HEK293 (cell line): Measurements from ENCODE around the gene PHPT1.
A peak's percentile ranks its signal among the peaks of the same experiment; 100 is the strongest.

Experiments used
- CTCF ChIA-PET: fragments of 350-600 bp; formaldehyde crosslinking; extraction: SDS; loops from one replicate; lab custom pipeline; 2021; ENCODE audit warnings: antibody characterized with exemption; lab: Yijun Ruan, JAX
- POLR2A ChIA-PET: fragments of 300-600 bp; formaldehyde crosslinking; extraction: SDS; loops from one replicate; lab custom pipeline; 2020; ENCODE audit warnings: antibody characterized with exemption, inconsistent platforms; lab: Yijun Ruan, JAX
- H3K27ac ChIP-seq: fragments of 200-500 bp; sonication (Bioruptor generic); 2 replicates; pipeline ENCODE4 v1.5.1; 2014; ENCODE audit warnings: low read depth, low read length, control low read depth, inconsistent platforms; ENCODE audit errors: extremely low read depth
- H3K36me3 ChIP-seq, 2 experiments: fragments of 200-500 bp in 1 of 2; sonication (Bioruptor generic) in 1 of 2; 1 replicate in 1 of 2; 2 replicates in 1 of 2; pipeline ENCODE4 v1.5.1; 2014 to 2017; ENCODE audit warnings: inconsistent platforms in 2 of 2, low read length in 2 of 2; ENCODE audit not compliant: control insufficient read depth in 2 of 2, insufficient read depth in 1 of 2
- H3K4me1 ChIP-seq: fragments of 200-500 bp; sonication (Bioruptor generic); 2 replicates; pipeline ENCODE4 v1.5.1; 2014; ENCODE audit warnings: mild to moderate bottlenecking, low read length, inconsistent platforms; ENCODE audit not compliant: control insufficient read depth, insufficient read depth
- H3K4me3 ChIP-seq: 2 replicates; pipeline ENCODE4 v1.5.1; 2011; ENCODE audit warnings: low read depth, mild to moderate bottlenecking, control low read depth, low read length, moderate library complexity
- H3K9me3 ChIP-seq: fragments of 200-500 bp; sonication (Bioruptor generic); 2 replicates; pipeline ENCODE4 v1.5.1; 2014; ENCODE audit warnings: low read depth, low read length, inconsistent platforms; ENCODE audit not compliant: control insufficient read depth, insufficient read depth
- BCL11A ChIP-seq: fragments of 450-650 bp; formaldehyde crosslinking; IDR thresholded peaks from 2 replicates; pipeline ENCODE4 v1.5.1; 2016; ENCODE audit warnings: low read depth, missing biosample characterization, missing genetic modification characterization
- EGR2 ChIP-seq: fragments of 450-650 bp; formaldehyde crosslinking; IDR thresholded peaks from 2 replicates; pipeline ENCODE4 v1.5.1; 2016; ENCODE audit warnings: low read depth, missing biosample characterization, missing genetic modification characterization
- GLIS2 ChIP-seq: fragments of 450-650 bp; formaldehyde crosslinking; IDR thresholded peaks from 2 replicates; pipeline ENCODE4 v1.5.1; 2016; ENCODE audit warnings: missing biosample characterization, missing genetic modification characterization
- OVOL3 ChIP-seq: fragments of 450-650 bp; formaldehyde crosslinking; IDR thresholded peaks from 2 replicates; pipeline ENCODE4 v1.5.1; 2016; ENCODE audit warnings: missing biosample characterization, missing genetic modification characterization
- SCRT2 ChIP-seq: fragments of 450-650 bp; formaldehyde crosslinking; IDR thresholded peaks from 2 replicates; pipeline ENCODE4 v1.5.1; 2016; ENCODE audit warnings: missing biosample characterization, missing genetic modification characterization
- SP3 ChIP-seq: fragments of 450-650 bp; formaldehyde crosslinking; IDR thresholded peaks from 2 replicates; pipeline ENCODE4 v1.5.1; 2016; ENCODE audit warnings: missing biosample characterization, missing genetic modification characterization
- SP7 ChIP-seq: fragments of 450-650 bp; formaldehyde crosslinking; IDR thresholded peaks from 2 replicates; pipeline ENCODE4 v1.5.1; 2016; ENCODE audit warnings: missing biosample characterization, missing genetic modification characterization
- YY2 ChIP-seq: fragments of 450-650 bp; formaldehyde crosslinking; IDR thresholded peaks from 2 replicates; pipeline ENCODE4 v1.5.1; 2016; ENCODE audit warnings: missing biosample characterization, missing genetic modification characterization
- ZBTB10 ChIP-seq: fragments of 450-650 bp; formaldehyde crosslinking; IDR thresholded peaks from 2 replicates; pipeline ENCODE4 v1.5.1; 2016; ENCODE audit warnings: missing biosample characterization, missing genetic modification characterization
- ZBTB8A ChIP-seq: fragments of 450-650 bp; formaldehyde crosslinking; IDR thresholded peaks from 2 replicates; pipeline ENCODE4 v1.5.1; 2016; ENCODE audit warnings: missing biosample characterization, missing genetic modification characterization
- ZNF146 ChIP-seq: fragments of 450-650 bp; formaldehyde crosslinking; IDR thresholded peaks from 2 replicates; pipeline ENCODE4 v1.5.1; 2016; ENCODE audit warnings: missing biosample characterization, missing genetic modification characterization
- ZNF16 ChIP-seq: fragments of 450-650 bp; formaldehyde crosslinking; IDR thresholded peaks from 2 replicates; pipeline ENCODE4 v1.5.1; 2016; ENCODE audit warnings: low read depth, missing biosample characterization, missing genetic modification characterization
- ZNF24 ChIP-seq: fragments of 450-650 bp; formaldehyde crosslinking; IDR thresholded peaks from 2 replicates; pipeline ENCODE4 v1.5.1; 2016; ENCODE audit warnings: missing biosample characterization, missing genetic modification characterization
- ZNF426 ChIP-seq: fragments of 450-650 bp; formaldehyde crosslinking; IDR thresholded peaks from 2 replicates; pipeline ENCODE4 v1.5.1; 2017; ENCODE audit warnings: missing biosample characterization, missing genetic modification characterization, mild to moderate bottlenecking, inconsistent platforms, moderate library complexity
- ZNF514 ChIP-seq: fragments of 450-650 bp; formaldehyde crosslinking; IDR thresholded peaks from 2 replicates; pipeline ENCODE4 v1.5.1; 2016; ENCODE audit warnings: missing biosample characterization, missing genetic modification characterization
- ZNF549 ChIP-seq: fragments of 450-650 bp; IDR thresholded peaks from 2 replicates; pipeline ENCODE4 v1.5.1; 2018; ENCODE audit warnings: missing biosample characterization, missing genetic modification characterization, mild to moderate bottlenecking, inconsistent platforms, moderate library complexity
- ZNF560 ChIP-seq: fragments of 450-650 bp; formaldehyde crosslinking; IDR thresholded peaks from 2 replicates; pipeline ENCODE4 v1.5.1; 2017; ENCODE audit warnings: missing biosample characterization, missing genetic modification characterization, borderline replicate concordance
- ZNF664 ChIP-seq: fragments of 450-650 bp; formaldehyde crosslinking; IDR thresholded peaks from 2 replicates; pipeline ENCODE4 v1.5.1; 2016; ENCODE audit warnings: missing biosample characterization, missing genetic modification characterization
- ZNF677 ChIP-seq: fragments of 450-650 bp; IDR thresholded peaks from 2 replicates; pipeline ENCODE4 v1.5.0; 2018; ENCODE audit warnings: missing biosample characterization, mild to moderate bottlenecking, missing genetic modification characterization, moderate library complexity
- TF ChIP-seq, protein P1 (sequence below): fragments of 450-650 bp; formaldehyde crosslinking; IDR thresholded peaks from 2 replicates; pipeline ENCODE4 v1.5.1; 2016; ENCODE audit warnings: missing biosample characterization, missing genetic modification characterization
- TF ChIP-seq, protein P2 (sequence below): fragments of 450-650 bp; formaldehyde crosslinking; IDR thresholded peaks from 2 replicates; pipeline ENCODE4 v1.5.1; 2016; ENCODE audit warnings: missing biosample characterization, missing genetic modification characterization
- TF ChIP-seq, protein P3 (sequence below): fragments of 450-650 bp; formaldehyde crosslinking; IDR thresholded peaks from 2 replicates; pipeline ENCODE4 v1.5.1; 2016; ENCODE audit warnings: missing biosample characterization, missing genetic modification characterization

PHPT1 gene

DNA sequence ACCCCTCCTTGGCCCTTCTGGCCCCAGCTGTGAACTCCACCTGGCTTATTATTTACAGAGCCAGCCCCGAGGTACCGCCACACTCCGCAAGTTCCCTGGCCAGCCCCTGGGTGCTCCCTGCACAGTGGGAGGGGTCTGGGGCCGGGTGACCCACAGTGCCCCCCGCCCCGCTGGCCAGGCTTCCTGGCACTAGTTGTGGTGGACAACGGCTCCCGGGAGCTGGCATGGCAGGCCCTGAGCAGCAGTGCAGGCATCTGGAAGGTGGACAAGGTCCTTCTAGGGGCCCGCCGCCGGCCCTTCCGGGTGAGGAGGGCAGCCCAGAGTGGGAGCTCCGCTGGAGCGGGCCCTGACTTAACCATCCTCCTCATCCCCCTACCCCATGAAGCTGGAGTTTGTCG lies 6.9 kb downstream of the PHPT1 start:
- H3K4me3 ChIP-seq = no peak overlapping the region
- H3K4me1 ChIP-seq = no peaks in the 10 kb centered on the region
- POLR2A ChIA-PET = interaction anchor here (0.6 to 1.3 kb wide), 4 partner anchors 9 to 30 kb away, joined by 3 to 5 read pairs (median 4); partner anchors contain the start of genes EDF1 and TRAF2
- no peaks in the 10 kb centered on the region for H3K9me3 ChIP-seq
- no peak for TF ChIP-seq ZNF677 (tag by site-specific recombination)
- TF ChIP-seq ZNF549 = no peak
- no peak for TF ChIP-seq ZBTB10 (tag by site-specific recombination)
- TF ChIP-seq SP3 = no peak
- no peak for TF ChIP-seq SP7
- no peak for TF ChIP-seq ZNF514 (tag by site-specific recombination)
- no peak for TF ChIP-seq ZNF426 (tag by site-specific recombination)
- no peak for TF ChIP-seq ZNF664 (tag by site-specific recombination)
- no peak for TF ChIP-seq EGR2
- TF ChIP-seq OVOL3 (tag by site-specific recombination) = no peak
- TF ChIP-seq, protein P1, sequence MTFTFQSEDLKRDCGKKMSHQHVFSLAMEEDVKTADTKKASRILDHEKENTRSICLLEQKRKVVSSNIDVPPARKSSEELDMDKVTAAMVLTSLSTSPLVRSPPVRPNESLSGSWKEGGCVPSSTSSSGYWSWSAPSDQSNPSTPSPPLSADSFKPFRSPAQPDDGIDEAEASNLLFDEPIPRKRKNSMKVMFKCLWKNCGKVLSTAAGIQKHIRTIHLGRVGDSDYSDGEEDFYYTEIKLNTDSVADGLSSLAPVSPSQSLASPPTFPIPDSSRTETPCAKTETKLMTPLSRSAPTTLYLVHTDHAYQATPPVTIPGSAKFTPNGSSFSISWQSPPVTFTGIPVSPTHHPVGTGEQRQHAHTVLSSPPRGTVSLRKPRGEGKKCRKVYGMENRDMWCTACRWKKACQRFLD (tag by site-specific recombination) = no peak
- no peak for TF ChIP-seq ZNF146 (tag by site-specific recombination)
- TF ChIP-seq, protein P2, sequence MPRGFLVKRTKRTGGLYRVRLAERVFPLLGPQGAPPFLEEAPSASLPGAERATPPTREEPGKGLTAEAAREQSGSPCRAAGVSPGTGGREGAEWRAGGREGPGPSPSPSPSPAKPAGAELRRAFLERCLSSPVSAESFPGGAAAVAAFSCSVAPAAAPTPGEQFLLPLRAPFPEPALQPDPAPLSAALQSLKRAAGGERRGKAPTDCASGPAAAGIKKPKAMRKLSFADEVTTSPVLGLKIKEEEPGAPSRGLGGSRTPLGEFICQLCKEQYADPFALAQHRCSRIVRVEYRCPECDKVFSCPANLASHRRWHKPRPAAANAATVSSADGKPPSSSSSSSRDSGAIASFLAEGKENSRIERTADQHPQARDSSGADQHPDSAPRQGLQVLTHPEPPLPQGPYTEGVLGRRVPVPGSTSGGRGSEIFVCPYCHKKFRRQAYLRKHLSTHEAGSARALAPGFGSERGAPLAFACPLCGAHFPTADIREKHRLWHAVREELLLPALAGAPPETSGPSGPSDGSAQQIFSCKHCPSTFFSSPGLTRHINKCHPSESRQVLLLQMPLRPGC = no peak
- no peak for TF ChIP-seq ZNF560 (tag by site-specific recombination)
- no peak for TF ChIP-seq YY2 (tag by site-specific recombination)
- no peak for TF ChIP-seq SCRT2 (tag by site-specific recombination)
- no peak for TF ChIP-seq ZNF24 (tag by site-specific recombination)
- no peak for TF ChIP-seq ZBTB8A (tag by site-specific recombination)
- no peak overlapping the region for H3K27ac ChIP-seq
- CTCF ChIA-PET = interaction anchor here (0.5 to 0.7 kb wide), 2 partner anchors 120 to 173 kb away, joined by 4 to 5 read pairs; no protein-coding TSS in a partner anchor
- peaks cover 0 to 43% of the 10 kb centered on the region in 2 experiments; a peak in 1 of 3 replicates for H3K36me3 ChIP-seq

DNA sequence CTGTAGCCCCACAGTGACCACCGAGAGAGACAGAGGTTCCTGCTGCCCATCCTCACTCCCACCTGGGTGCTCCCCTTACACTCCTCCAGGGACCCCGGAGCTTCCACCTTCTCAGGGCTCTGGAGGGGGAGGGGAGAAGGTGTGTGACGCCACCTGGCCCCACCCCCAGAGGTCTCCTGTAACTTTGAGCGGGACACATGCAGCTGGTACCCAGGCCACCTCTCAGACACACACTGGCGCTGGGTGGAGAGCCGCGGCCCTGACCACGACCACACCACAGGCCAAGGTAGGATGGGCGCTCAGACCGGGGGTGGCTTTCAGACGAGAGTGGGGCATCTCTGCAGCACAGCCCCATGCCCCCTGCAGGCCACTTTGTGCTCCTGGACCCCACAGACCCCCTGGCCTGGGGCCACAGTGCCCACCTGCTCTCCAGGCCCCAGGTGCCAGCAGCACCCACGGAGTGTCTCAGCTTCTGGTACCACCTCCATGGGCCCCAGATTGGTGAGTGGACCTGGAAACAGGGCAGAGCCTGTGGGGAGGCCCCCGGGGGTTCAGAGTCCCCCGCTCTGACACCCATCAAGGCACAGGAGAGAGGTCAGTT lies 7.4 kb downstream of the PHPT1 start:
- TF ChIP-seq ZNF426 (tag by site-specific recombination) (no peak), GLIS2 (peak; percentile 54), ZNF16 (tag by site-specific recombination) (no peak), BCL11A (tag by site-specific recombination) (0 out of 2 replicates have a peak, but pooled peaks have one; percentile 7)
- TF ChIP-seq, protein P3, sequence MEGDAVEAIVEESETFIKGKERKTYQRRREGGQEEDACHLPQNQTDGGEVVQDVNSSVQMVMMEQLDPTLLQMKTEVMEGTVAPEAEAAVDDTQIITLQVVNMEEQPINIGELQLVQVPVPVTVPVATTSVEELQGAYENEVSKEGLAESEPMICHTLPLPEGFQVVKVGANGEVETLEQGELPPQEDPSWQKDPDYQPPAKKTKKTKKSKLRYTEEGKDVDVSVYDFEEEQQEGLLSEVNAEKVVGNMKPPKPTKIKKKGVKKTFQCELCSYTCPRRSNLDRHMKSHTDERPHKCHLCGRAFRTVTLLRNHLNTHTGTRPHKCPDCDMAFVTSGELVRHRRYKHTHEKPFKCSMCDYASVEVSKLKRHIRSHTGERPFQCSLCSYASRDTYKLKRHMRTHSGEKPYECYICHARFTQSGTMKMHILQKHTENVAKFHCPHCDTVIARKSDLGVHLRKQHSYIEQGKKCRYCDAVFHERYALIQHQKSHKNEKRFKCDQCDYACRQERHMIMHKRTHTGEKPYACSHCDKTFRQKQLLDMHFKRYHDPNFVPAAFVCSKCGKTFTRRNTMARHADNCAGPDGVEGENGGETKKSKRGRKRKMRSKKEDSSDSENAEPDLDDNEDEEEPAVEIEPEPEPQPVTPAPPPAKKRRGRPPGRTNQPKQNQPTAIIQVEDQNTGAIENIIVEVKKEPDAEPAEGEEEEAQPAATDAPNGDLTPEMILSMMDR (tag by site-specific recombination) = peak; percentile 16; the same call in 1 of the 2 replicates
- Histone ChIP-seq H3K4me1 (no peaks in the 10 kb centered on the region), H3K27ac (no peak overlapping the region), H3K36me3 (peaks cover 0 to 43% of the 10 kb centered on the region in 2 experiments; a peak in 1 of 3 replicates), H3K4me3 (no peak overlapping the region), H3K9me3 (no peaks in the 10 kb centered on the region)
- ChIA-PET POLR2A (interaction anchor here (0.6 to 1.0 kb wide), 3 partner anchors 9 to 29 kb away, joined by 3 to 5 read pairs (median 4); partner anchors contain the start of genes EDF1 and TRAF2), CTCF (interaction anchor here (0.5 to 0.7 kb wide), 2 partner anchors 120 to 173 kb away, joined by 4 to 5 read pairs; no protein-coding TSS in a partner anchor)
